ENCODE data around the gene PHF5A. TPM values are rescaled to one million over a fixed set of nuclear protein-coding genes. Genes with fewer than 3 reads are reported as not detected.

The PHF5A gene
- total RNA-seq, 1 donor from 2014 or later, result 32.9 TPM

GRCh38 chr22:41485033-41485432 is 16.5 kb upstream of the PHF5A start:
- peaks cover 30% of the 10 kb centered on the region for H3K4me1 ChIP-seq
- TF ChIP-seq, protein P1, sequence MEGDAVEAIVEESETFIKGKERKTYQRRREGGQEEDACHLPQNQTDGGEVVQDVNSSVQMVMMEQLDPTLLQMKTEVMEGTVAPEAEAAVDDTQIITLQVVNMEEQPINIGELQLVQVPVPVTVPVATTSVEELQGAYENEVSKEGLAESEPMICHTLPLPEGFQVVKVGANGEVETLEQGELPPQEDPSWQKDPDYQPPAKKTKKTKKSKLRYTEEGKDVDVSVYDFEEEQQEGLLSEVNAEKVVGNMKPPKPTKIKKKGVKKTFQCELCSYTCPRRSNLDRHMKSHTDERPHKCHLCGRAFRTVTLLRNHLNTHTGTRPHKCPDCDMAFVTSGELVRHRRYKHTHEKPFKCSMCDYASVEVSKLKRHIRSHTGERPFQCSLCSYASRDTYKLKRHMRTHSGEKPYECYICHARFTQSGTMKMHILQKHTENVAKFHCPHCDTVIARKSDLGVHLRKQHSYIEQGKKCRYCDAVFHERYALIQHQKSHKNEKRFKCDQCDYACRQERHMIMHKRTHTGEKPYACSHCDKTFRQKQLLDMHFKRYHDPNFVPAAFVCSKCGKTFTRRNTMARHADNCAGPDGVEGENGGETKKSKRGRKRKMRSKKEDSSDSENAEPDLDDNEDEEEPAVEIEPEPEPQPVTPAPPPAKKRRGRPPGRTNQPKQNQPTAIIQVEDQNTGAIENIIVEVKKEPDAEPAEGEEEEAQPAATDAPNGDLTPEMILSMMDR (IDR thresholded peaks at IDR 0.05), result no peak
- no peaks in the 10 kb centered on the region for H3K36me3 ChIP-seq
- no peaks in the 10 kb centered on the region for H3K9me3 ChIP-seq
- no peak overlapping the region for H3K4me3 ChIP-seq
- no peaks in the 10 kb centered on the region for H3K27me3 ChIP-seq
- H3K27ac ChIP-seq, result no peak overlapping the region
- intact Hi-C loops (cut with DNase I), result no loop called here
- ATAC-seq (no peak), DNase-seq (no peak)

- intact Hi-C loops (cut with DNase I), result no loop called here
- DNase-seq (no peak), ATAC-seq (no peak)
- Histone ChIP-seq H3K4me1 (peaks cover 30% of the 10 kb centered on the region), H3K27me3 (no peaks in the 10 kb centered on the region), H3K27ac (no peak overlapping the region), H3K36me3 (no peaks in the 10 kb centered on the region), H3K9me3 (no peaks in the 10 kb centered on the region), H3K4me3 (no peak overlapping the region)
- TF ChIP-seq, protein P1 (IDR thresholded peaks at IDR 0.05), result no peak
These were observed 13.9 kb upstream of the PHF5A start for GRCh38 chr22:41482319-41482935.

GRCh38 chr22:41481925-41482318 is 13.4 kb upstream of the PHF5A start:
- Histone ChIP-seq H3K36me3 (no peaks in the 10 kb centered on the region), H3K4me3 (no peak overlapping the region), H3K4me1 (peaks cover 25% of the 10 kb centered on the region), H3K27me3 (no peaks in the 10 kb centered on the region), H3K9me3 (no peaks in the 10 kb centered on the region), H3K27ac (no peak overlapping the region)
- TF ChIP-seq, protein P1 (IDR thresholded peaks at IDR 0.05), result no peak
- no peak for ATAC-seq
- intact Hi-C loops (cut with DNase I), result no loop called here
- no peak for DNase-seq

DNA sequence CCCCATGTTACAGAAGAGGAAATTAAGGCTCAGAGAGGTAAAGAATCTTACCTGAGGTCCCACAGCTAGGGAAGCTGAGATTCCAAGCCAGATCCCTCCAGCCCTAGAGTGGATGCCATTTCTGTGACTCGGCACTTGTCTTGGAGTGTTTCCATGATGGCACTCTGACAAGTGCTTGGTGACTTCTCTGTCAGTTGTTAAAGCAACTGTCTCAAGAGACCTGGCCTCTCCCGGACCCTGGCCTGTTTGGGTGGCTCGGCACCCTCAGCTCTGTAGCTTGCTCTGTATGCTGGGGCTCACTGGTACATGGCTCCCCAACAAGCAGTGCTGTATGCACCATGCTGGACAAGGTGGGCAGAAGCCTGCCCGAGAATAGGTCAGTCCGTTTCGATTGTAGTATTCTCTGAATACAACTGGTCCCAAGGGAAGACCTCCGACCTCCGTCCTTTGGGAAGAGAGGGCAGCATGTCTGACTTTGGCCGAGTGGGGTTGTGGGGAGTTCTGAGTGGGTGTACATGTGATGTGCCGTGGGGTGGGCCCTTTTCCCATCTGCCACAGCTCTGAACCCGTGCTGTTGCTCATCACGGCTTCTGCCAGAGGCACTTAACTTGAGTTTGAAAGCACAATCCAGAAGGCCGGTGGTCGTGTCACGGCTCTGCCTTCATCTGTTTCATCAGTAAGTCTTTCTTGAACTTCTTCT is 12.8 kb upstream of the PHF5A start:
- DNase-seq, result no peak
- TF ChIP-seq, protein P1 (IDR thresholded peaks at IDR 0.05), result no peak
- no peaks in the 10 kb centered on the region for H3K27me3 ChIP-seq
- H3K27ac ChIP-seq, result peak overlapping the region; percentile 6
- no peaks in the 10 kb centered on the region for H3K36me3 ChIP-seq
- peaks cover 22% of the 10 kb centered on the region for H3K4me1 ChIP-seq
- no peak overlapping the region for H3K4me3 ChIP-seq
- H3K9me3 ChIP-seq, result no peaks in the 10 kb centered on the region
- intact Hi-C loops (cut with DNase I), result no loop called here
- ATAC-seq, result peak; percentile 57

GRCh38 chr22:41480397-41480735 is 11.9 kb upstream of the PHF5A start:
- Histone ChIP-seq H3K9me3 (no peaks in the 10 kb centered on the region), H3K4me3 (no peak overlapping the region), H3K4me1 (peaks cover 22% of the 10 kb centered on the region), H3K36me3 (no peaks in the 10 kb centered on the region), H3K27me3 (no peaks in the 10 kb centered on the region), H3K27ac (peak overlapping the region; percentile 55)
- intact Hi-C loops (cut with DNase I), result no loop called here
- DNase-seq, result no peak
- TF ChIP-seq, protein P1 (IDR thresholded peaks at IDR 0.05), result no peak
- no peak for ATAC-seq
